ENCODE results near the gene ZNF692. TPM values are rescaled to one million over a fixed set of nuclear protein-coding genes. Genes with fewer than 3 reads are reported as not detected.

The ZNF692 gene
- total RNA-seq, 1 donor from 2014 or later = 37.8 TPM

- no peak overlapping the region for H3K27ac ChIP-seq
- TF ChIP-seq, protein P1, sequence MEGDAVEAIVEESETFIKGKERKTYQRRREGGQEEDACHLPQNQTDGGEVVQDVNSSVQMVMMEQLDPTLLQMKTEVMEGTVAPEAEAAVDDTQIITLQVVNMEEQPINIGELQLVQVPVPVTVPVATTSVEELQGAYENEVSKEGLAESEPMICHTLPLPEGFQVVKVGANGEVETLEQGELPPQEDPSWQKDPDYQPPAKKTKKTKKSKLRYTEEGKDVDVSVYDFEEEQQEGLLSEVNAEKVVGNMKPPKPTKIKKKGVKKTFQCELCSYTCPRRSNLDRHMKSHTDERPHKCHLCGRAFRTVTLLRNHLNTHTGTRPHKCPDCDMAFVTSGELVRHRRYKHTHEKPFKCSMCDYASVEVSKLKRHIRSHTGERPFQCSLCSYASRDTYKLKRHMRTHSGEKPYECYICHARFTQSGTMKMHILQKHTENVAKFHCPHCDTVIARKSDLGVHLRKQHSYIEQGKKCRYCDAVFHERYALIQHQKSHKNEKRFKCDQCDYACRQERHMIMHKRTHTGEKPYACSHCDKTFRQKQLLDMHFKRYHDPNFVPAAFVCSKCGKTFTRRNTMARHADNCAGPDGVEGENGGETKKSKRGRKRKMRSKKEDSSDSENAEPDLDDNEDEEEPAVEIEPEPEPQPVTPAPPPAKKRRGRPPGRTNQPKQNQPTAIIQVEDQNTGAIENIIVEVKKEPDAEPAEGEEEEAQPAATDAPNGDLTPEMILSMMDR (IDR thresholded peaks at IDR 0.05) = peak; percentile 74
- TF ChIP-seq EZH2 (IDR thresholded peaks at IDR 0.05) (no peak), EZH2phosphoT487 (IDR thresholded peaks at IDR 0.05) (no peak)
- H3K4me3 Mint-ChIP-seq = no peak overlapping the region
- H3K9ac ChIP-seq = no peak overlapping the region
- H4K20me1 ChIP-seq (ENCODE audit: low read depth) = peaks cover 30% of the 10 kb centered on the region
- H3K9me3 ChIP-seq (ENCODE audit: low read depth) = no peaks in the 10 kb centered on the region
- no peaks in the 10 kb centered on the region for H3K9me3 Mint-ChIP-seq
- peaks cover 49% of the 10 kb centered on the region for H3K79me2 ChIP-seq (ENCODE audit: low read depth)
- peak; percentile 69 for DNase-seq (ENCODE audit: low spot score)
- peaks cover 5% of the 10 kb centered on the region for H3K36me3 Mint-ChIP-seq
- no peaks in the 10 kb centered on the region for H3K27me3 ChIP-seq
- H3K4me3 ChIP-seq = no peak overlapping the region
- H2AFZ ChIP-seq (replicated peaks) = no peak overlapping the region
- peaks cover 8% of the 10 kb centered on the region for H3K4me1 ChIP-seq
- peaks cover 14% of the 10 kb centered on the region for H3F3A ChIP-seq (ENCODE audit: low read depth)
- no peak overlapping the region for H3K4me2 ChIP-seq
- no peaks in the 10 kb centered on the region for H3K27me3 Mint-ChIP-seq (ENCODE audit: insufficient read depth, low read depth)
- H3K27ac Mint-ChIP-seq = no peak overlapping the region
- no peaks in the 10 kb centered on the region for H3K36me3 ChIP-seq
- H3K4me1 Mint-ChIP-seq = peaks cover 22% of the 10 kb centered on the region
Measured at GRCh38 chr1:248841702-248842395, 17.0 kb downstream of the ZNF692 start.

GRCh38 chr1:248840946-248841345, 17.9 kb downstream of the ZNF692 start:
- Histone ChIP-seq H3K27me3 (peaks cover 3% of the 10 kb centered on the region), H4K20me1 (ENCODE audit: low read depth) (peaks cover 30% of the 10 kb centered on the region), H3K9ac (no peak overlapping the region), H3K79me2 (ENCODE audit: low read depth) (peaks cover 49% of the 10 kb centered on the region), H3F3A (ENCODE audit: low read depth) (peaks cover 14% of the 10 kb centered on the region), H3K4me1 (peaks cover 8% of the 10 kb centered on the region), H3K4me2 (no peak overlapping the region), H3K36me3 (no peaks in the 10 kb centered on the region), H3K27ac (no peak overlapping the region), H3K9me3 (ENCODE audit: low read depth) (no peaks in the 10 kb centered on the region), H3K4me3 (no peak overlapping the region), H2AFZ (replicated peaks) (no peak overlapping the region)
- peaks cover 5% of the 10 kb centered on the region for H3K36me3 Mint-ChIP-seq
- TF ChIP-seq EZH2 (IDR thresholded peaks at IDR 0.05) (no peak), EZH2phosphoT487 (IDR thresholded peaks at IDR 0.05) (no peak)
- TF ChIP-seq, protein P1 (IDR thresholded peaks at IDR 0.05) = no peak
- peak overlapping the region; percentile 36 for H3K4me3 Mint-ChIP-seq
- peaks cover 22% of the 10 kb centered on the region for H3K4me1 Mint-ChIP-seq
- no peaks in the 10 kb centered on the region for H3K9me3 Mint-ChIP-seq
- DNase-seq (ENCODE audit: low spot score) = no peak
- H3K27me3 Mint-ChIP-seq (ENCODE audit: insufficient read depth, low read depth) = no peaks in the 10 kb centered on the region
- H3K27ac Mint-ChIP-seq = peak overlapping the region; percentile 36

GRCh38 chr1:248839168-248839555, 19.7 kb downstream of the ZNF692 start:
- Mint-ChIP-seq H3K27me3 (ENCODE audit: insufficient read depth, low read depth) (no peaks in the 10 kb centered on the region), H3K27ac (peak overlapping the region; percentile 62), H3K4me3 (no peak overlapping the region), H3K4me1 (peaks cover 22% of the 10 kb centered on the region), H3K36me3 (no peaks in the 10 kb centered on the region), H3K9me3 (no peaks in the 10 kb centered on the region)
- H3K4me3 ChIP-seq = peak overlapping the region; percentile 87
- H3K4me2 ChIP-seq = peak overlapping the region; percentile 89
- peaks cover 8% of the 10 kb centered on the region for H3K4me1 ChIP-seq
- H4K20me1 ChIP-seq (ENCODE audit: low read depth) = peaks cover 30% of the 10 kb centered on the region
- no peak overlapping the region for H3K9ac ChIP-seq
- peak overlapping the region; percentile 78 for H2AFZ ChIP-seq (replicated peaks)
- DNase-seq (ENCODE audit: low spot score) = no peak
- no peaks in the 10 kb centered on the region for H3K9me3 ChIP-seq (ENCODE audit: low read depth)
- TF ChIP-seq EZH2 (IDR thresholded peaks at IDR 0.05) (no peak), EZH2phosphoT487 (IDR thresholded peaks at IDR 0.05) (no peak)
- TF ChIP-seq, protein P1 (IDR thresholded peaks at IDR 0.05) = no peak
- peaks cover 14% of the 10 kb centered on the region for H3F3A ChIP-seq (ENCODE audit: low read depth)
- peak overlapping the region; percentile 79 for H3K27ac ChIP-seq
- no peaks in the 10 kb centered on the region for H3K36me3 ChIP-seq
- H3K79me2 ChIP-seq (ENCODE audit: low read depth) = peaks cover 47% of the 10 kb centered on the region
- H3K27me3 ChIP-seq = peaks cover 16% of the 10 kb centered on the region

Data from neural progenitor cell (in vitro differentiated cells).